Breast epithelium (tissue), 3 donors: ENCODE measurements around the gene PRKCE.

Experiments used
- POLR2A ChIP-seq: fragments of 450-650 bp; IDR thresholded peaks from one replicate; pipeline ENCODE4 v1.6.1; 2016; ENCODE audit warnings: antibody characterized with exemption, mild to moderate bottlenecking, moderate library complexity
- POLR2AphosphoS5 ChIP-seq, 3 donors: sonication (generic); formaldehyde crosslinking; IDR thresholded peaks; one replicate each; pipeline ENCODE4 v1.6.1; 2017; ENCODE audit warnings: antibody characterized with exemption in 3 of 3
- TF ChIP-seq, protein P1 (sequence below), 3 donors: fragments of 450-650 bp; IDR thresholded peaks; one replicate each; pipeline ENCODE4 v1.5.1; 2016 to 2017; ENCODE audit warnings: antibody characterized with exemption in 3 of 3, mild to moderate bottlenecking in 3 of 3, moderate library complexity in 3 of 3

DNA sequence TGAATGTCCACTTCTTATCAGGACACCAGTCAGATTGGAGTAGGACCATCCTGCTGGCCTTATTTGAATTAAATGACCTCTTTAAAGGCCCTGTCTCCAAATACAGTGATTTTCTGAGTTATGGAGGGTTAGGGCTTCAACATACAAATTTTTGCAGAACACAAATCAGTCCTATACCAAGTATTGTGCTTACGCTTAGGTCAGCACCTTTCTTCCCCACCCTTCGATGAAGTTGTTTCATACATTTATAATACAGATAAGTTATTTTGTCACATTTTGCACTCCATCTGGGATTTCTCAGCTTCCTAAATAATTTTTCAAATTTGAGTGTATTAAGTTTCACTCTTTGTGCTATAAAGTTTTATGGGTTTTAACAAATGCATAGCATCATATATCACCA is 455.2 kb downstream of the PRKCE start:
- TF ChIP-seq, protein P1, sequence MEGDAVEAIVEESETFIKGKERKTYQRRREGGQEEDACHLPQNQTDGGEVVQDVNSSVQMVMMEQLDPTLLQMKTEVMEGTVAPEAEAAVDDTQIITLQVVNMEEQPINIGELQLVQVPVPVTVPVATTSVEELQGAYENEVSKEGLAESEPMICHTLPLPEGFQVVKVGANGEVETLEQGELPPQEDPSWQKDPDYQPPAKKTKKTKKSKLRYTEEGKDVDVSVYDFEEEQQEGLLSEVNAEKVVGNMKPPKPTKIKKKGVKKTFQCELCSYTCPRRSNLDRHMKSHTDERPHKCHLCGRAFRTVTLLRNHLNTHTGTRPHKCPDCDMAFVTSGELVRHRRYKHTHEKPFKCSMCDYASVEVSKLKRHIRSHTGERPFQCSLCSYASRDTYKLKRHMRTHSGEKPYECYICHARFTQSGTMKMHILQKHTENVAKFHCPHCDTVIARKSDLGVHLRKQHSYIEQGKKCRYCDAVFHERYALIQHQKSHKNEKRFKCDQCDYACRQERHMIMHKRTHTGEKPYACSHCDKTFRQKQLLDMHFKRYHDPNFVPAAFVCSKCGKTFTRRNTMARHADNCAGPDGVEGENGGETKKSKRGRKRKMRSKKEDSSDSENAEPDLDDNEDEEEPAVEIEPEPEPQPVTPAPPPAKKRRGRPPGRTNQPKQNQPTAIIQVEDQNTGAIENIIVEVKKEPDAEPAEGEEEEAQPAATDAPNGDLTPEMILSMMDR (IDR thresholded peaks at IDR 0.05), result no peak
- TF ChIP-seq POLR2AphosphoS5 (IDR thresholded peaks at IDR 0.05) (no peak), POLR2A (no peak)
